Activated CD4-positive, alpha-beta T cell treated with anti-CD3 and anti-CD28 coated beads, Interleukin-2, amount 10 ng/mL, durations not matched to agents 24 days and 14 days (primary cell): Measurements from ENCODE around the gene CGNL1. TPM values are rescaled to one million over a fixed set of nuclear protein-coding genes. Genes with fewer than 3 reads are reported as not detected.

ENCODE experiments used
- DNase-seq: peaks from one replicate; pipeline ENCODE4 v3.0.0; 2022
- H3K27ac Mint-ChIP-seq: one replicate; pipeline ENCODE4 v1.8.0; 2022; ENCODE audit warnings: mild to moderate bottlenecking, mixed read lengths
- H3K27me3 Mint-ChIP-seq: one replicate; pipeline ENCODE4 v1.8.0; 2022; ENCODE audit warnings: mixed read lengths
- H3K36me3 Mint-ChIP-seq: one replicate; pipeline ENCODE4 v1.8.0; 2022; ENCODE audit warnings: low read depth, mild to moderate bottlenecking, mixed read lengths
- H3K4me1 Mint-ChIP-seq: one replicate; pipeline ENCODE4 v1.8.0; 2021; ENCODE audit warnings: mixed read lengths
- H3K4me3 Mint-ChIP-seq: one replicate; pipeline ENCODE4 v1.8.0; 2022; ENCODE audit warnings: mild to moderate bottlenecking, moderate library complexity, mixed read lengths
- H3K9me3 Mint-ChIP-seq: one replicate; pipeline ENCODE4 v1.8.0; 2021; ENCODE audit warnings: mixed read lengths
- intact Hi-C: fragments of 100-400 bp; cut with micrococcal nuclease; formaldehyde crosslinking; loops from one replicate; pipeline ENCODE4 v1.15.1; 2023
- total RNA-seq: library from RNA; stranded (reverse); gene quantifications from 2 replicates; pipeline ENCODE4 v1.2.3, GENCODE V29; 2022

The CGNL1 gene
- total RNA-seq, 1 donor from 2014 or later: not detected

DNA sequence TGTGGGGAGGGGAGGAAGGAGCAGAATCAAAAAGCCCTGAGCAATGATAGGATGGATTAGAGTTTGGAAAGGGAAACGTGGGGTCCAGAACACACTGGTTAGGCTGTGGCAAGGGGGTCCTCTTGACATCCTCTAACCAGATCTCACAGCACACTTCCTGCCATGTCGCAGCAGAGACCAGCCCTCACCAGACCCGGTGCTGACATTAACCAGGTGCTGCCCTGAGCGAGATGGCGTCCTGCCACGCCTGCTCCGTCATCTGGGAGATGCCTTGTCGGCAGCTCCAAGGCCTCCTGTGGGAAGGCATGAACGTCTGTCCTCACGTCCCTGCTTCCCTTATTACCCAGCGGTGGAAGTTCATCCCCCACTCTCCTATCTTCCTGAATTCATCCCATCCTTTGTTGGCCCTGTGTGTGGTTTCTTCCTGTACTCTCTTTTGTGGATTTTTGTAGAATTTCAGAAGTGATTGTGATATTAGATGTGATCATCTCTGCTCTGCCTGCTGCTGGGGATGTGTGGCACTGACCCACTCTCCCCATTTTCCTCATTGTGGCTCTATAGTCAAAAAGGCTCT is 186.0 kb downstream of the CGNL1 start:
- H3K4me1 Mint-ChIP-seq: peaks cover 38% of the 10 kb centered on the region
- intact Hi-C loops: loop anchor here (5.0 to 10.0 kb wide), 2 partner anchors 80 to 503 kb away; partner anchors contain the start of gene ALDH1A2
- H3K27me3 Mint-ChIP-seq: peaks cover 8% of the 10 kb centered on the region
- H3K9me3 Mint-ChIP-seq: no peaks in the 10 kb centered on the region
- peak overlapping the region; percentile 77 for H3K27ac Mint-ChIP-seq
- no peak for DNase-seq
- H3K36me3 Mint-ChIP-seq: no peaks in the 10 kb centered on the region
- H3K4me3 Mint-ChIP-seq: no peak overlapping the region

DNA sequence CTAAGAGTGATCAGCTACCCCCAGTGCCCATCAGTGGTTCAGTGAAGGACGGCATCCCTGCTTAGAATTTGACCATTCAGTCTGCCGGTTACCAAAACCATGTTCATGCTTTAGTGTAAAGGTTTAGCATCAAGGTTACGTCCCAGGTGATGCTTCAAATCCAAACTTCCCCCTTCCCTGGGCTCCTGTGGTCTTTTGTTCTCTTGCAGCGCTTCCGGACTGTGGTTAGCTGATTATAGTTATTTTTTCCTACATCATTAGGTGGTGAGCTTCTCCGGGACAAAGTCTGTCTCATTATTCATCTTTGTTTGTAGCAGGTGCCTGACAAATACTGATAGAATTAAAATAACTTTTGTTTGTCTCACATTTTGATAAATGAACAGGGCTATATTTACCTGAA is 187.1 kb downstream of the CGNL1 start:
- intact Hi-C loops: loop anchor here (5.0 to 10.0 kb wide), 2 partner anchors 79 to 501 kb away; partner anchors contain the start of gene ALDH1A2
- DNase-seq: no peak
- Mint-ChIP-seq H3K27ac (peak overlapping the region; percentile 6), H3K4me3 (no peak overlapping the region), H3K36me3 (no peaks in the 10 kb centered on the region), H3K27me3 (peaks cover 11% of the 10 kb centered on the region), H3K9me3 (no peaks in the 10 kb centered on the region), H3K4me1 (peaks cover 38% of the 10 kb centered on the region)

DNA sequence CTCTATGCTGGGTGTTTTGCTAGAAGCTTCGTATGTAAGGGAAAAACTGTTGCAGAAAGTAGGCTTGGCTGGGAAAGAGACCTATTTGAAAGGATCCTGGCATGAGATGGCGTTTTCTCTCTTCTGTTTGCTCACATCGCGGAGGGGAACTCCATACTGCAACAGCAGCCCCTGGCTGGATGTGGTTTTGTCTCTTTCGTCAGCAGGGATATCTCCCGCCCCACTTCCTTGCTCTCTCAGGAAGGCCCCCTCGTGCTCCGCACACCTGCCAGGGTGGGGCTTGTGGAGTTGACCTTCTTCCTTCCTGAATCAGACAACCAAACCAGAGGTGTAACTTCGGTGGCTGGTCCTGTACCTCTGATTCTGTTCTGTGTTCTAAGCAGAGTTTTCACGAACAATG is 189.0 kb downstream of the CGNL1 start:
- Mint-ChIP-seq H3K9me3 (peaks cover 3% of the 10 kb centered on the region), H3K4me3 (peak overlapping the region; percentile 58), H3K27ac (peak overlapping the region; percentile 52), H3K27me3 (peaks cover 14% of the 10 kb centered on the region), H3K4me1 (peaks cover 35% of the 10 kb centered on the region), H3K36me3 (no peaks in the 10 kb centered on the region)
- DNase-seq: peak; percentile 80
- intact Hi-C loops: loop anchor here (5.0 to 10.0 kb wide), 2 partner anchors 499 to 617 kb away; partner anchors contain the start of gene ALDH1A2

- intact Hi-C loops: loop anchor here (5.0 to 10.0 kb wide), 2 partner anchors 498 to 615 kb away; partner anchors contain the start of gene ALDH1A2
Measured at GRCh38 chr15:57566834-57567233, 190.5 kb downstream of the CGNL1 start.

DNA sequence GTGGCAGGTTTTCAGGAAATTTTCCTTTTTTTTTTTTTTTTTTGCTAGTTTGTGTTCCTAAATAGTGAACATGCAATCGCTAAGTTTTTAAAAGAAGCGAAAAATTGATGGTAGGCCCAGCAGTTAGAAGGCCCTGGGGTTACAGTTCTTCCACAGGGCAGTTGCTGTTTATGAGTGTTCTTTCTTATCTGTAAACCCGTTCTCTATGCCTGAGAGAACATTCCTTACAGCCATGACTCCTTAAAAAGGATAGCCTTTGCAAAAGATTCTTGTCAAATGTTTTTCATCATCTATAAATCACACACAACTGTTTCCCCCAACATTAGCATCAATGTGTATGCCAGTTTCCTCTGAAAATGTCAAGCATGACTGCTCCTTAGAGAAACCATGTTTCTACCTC is 191.6 kb downstream of the CGNL1 start:
- H3K27ac Mint-ChIP-seq: no peak overlapping the region
- H3K4me3 Mint-ChIP-seq: no peak overlapping the region
- DNase-seq: no peak
- H3K27me3 Mint-ChIP-seq: peaks cover 14% of the 10 kb centered on the region
- peaks cover 17% of the 10 kb centered on the region for H3K4me1 Mint-ChIP-seq
- H3K36me3 Mint-ChIP-seq: no peaks in the 10 kb centered on the region
- peaks cover 3% of the 10 kb centered on the region for H3K9me3 Mint-ChIP-seq
- intact Hi-C loops: loop anchor here (5.0 to 10.0 kb wide), 2 partner anchors 497 to 614 kb away; partner anchors contain the start of gene ALDH1A2

More at GRCh38 chr15:57566834-57567233, 190.5 kb downstream of the CGNL1 start:
- Mint-ChIP-seq H3K27ac (no peak overlapping the region), H3K27me3 (peaks cover 14% of the 10 kb centered on the region), H3K4me3 (no peak overlapping the region), H3K9me3 (peaks cover 3% of the 10 kb centered on the region), H3K36me3 (no peaks in the 10 kb centered on the region), H3K4me1 (peaks cover 25% of the 10 kb centered on the region)
- DNase-seq: no peak

- Mint-ChIP-seq H3K27me3 (peaks cover 14% of the 10 kb centered on the region), H3K36me3 (no peaks in the 10 kb centered on the region), H3K27ac (no peak overlapping the region), H3K4me3 (no peak overlapping the region), H3K4me1 (peaks cover 14% of the 10 kb centered on the region), H3K9me3 (peaks cover 3% of the 10 kb centered on the region)
- no peak for DNase-seq
- intact Hi-C loops: loop anchor here (5.0 to 10.0 kb wide), 2 partner anchors 497 to 614 kb away; partner anchors contain the start of gene ALDH1A2
Measured at GRCh38 chr15:57568299-57568698, 192.0 kb downstream of the CGNL1 start.

DNA sequence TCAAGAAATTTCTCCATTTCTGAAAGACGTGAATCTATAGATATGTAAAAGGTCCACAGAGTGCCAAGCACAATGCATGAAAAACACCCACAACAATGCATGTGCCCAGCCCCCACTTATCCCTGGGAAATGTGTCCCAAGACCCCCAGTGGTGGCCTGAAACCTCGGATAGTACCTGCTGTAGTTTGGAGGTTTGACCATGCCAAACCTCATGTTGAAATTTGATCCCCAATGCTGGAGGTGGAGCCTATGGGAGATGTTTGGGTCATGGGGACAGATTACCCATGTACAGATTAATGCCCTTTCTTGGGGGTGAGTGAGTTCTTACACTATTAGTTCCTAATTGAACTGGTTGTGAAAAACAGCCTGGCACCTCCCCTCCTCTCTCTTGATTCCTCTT is 194.0 kb downstream of the CGNL1 start:
- Mint-ChIP-seq H3K4me1 (peaks cover 5% of the 10 kb centered on the region), H3K27me3 (peaks cover 14% of the 10 kb centered on the region), H3K27ac (no peak overlapping the region), H3K9me3 (peaks cover 3% of the 10 kb centered on the region), H3K4me3 (no peak overlapping the region), H3K36me3 (no peaks in the 10 kb centered on the region)
- no peak for DNase-seq
- intact Hi-C loops: no loop called here

- DNase-seq: no peak
Measured at GRCh38 chr15:57570994-57571393, 194.7 kb downstream of the CGNL1 start.

DNA sequence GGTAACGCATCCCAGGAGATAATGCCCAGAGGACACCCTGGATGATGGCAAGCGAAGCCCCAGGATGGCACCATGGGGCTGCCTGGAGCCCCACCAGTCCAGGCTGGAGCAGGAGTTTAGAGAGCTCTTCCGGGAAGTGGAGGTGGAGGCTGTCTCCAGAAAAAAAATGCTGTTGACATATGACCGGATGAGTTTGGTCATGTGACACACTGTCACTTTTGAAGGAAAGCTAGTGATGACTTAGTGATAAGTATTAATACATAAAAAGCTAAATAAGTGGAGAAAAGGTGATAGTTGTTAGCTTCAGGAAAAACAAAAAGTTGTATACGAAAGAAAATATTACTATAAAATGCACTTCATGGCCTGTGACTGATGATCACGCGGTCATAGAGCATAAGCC is 195.4 kb downstream of the CGNL1 start:
- H3K36me3 Mint-ChIP-seq: no peaks in the 10 kb centered on the region
- no peak overlapping the region for H3K4me3 Mint-ChIP-seq
- DNase-seq: no peak
- no peaks in the 10 kb centered on the region for H3K4me1 Mint-ChIP-seq
- H3K9me3 Mint-ChIP-seq: peaks cover 3% of the 10 kb centered on the region
- H3K27ac Mint-ChIP-seq: no peak overlapping the region
- peaks cover 12% of the 10 kb centered on the region for H3K27me3 Mint-ChIP-seq
- intact Hi-C loops: no loop called here

More at GRCh38 chr15:57570994-57571393, 194.7 kb downstream of the CGNL1 start:
- no peak overlapping the region for H3K4me3 Mint-ChIP-seq
- intact Hi-C loops: no loop called here
- H3K27ac Mint-ChIP-seq: no peak overlapping the region
- H3K9me3 Mint-ChIP-seq: peaks cover 3% of the 10 kb centered on the region
- H3K27me3 Mint-ChIP-seq: peaks cover 10% of the 10 kb centered on the region
- H3K4me1 Mint-ChIP-seq: no peaks in the 10 kb centered on the region
- no peaks in the 10 kb centered on the region for H3K36me3 Mint-ChIP-seq

GRCh38 chr15:57572468-57572867 is 196.2 kb downstream of the CGNL1 start:
- intact Hi-C loops: no loop called here
- Mint-ChIP-seq H3K4me1 (no peaks in the 10 kb centered on the region), H3K36me3 (no peaks in the 10 kb centered on the region), H3K27me3 (peaks cover 12% of the 10 kb centered on the region), H3K27ac (no peak overlapping the region), H3K4me3 (no peak overlapping the region), H3K9me3 (peaks cover 3% of the 10 kb centered on the region)
- no peak for DNase-seq

GRCh38 chr15:57573151-57573550 is 196.8 kb downstream of the CGNL1 start:
- H3K9me3 Mint-ChIP-seq: peaks cover 3% of the 10 kb centered on the region
- no peaks in the 10 kb centered on the region for H3K4me1 Mint-ChIP-seq
- intact Hi-C loops: no loop called here
- H3K27me3 Mint-ChIP-seq: peaks cover 13% of the 10 kb centered on the region
- no peak overlapping the region for H3K4me3 Mint-ChIP-seq
- no peak overlapping the region for H3K27ac Mint-ChIP-seq
- no peaks in the 10 kb centered on the region for H3K36me3 Mint-ChIP-seq
- DNase-seq: no peak

DNA sequence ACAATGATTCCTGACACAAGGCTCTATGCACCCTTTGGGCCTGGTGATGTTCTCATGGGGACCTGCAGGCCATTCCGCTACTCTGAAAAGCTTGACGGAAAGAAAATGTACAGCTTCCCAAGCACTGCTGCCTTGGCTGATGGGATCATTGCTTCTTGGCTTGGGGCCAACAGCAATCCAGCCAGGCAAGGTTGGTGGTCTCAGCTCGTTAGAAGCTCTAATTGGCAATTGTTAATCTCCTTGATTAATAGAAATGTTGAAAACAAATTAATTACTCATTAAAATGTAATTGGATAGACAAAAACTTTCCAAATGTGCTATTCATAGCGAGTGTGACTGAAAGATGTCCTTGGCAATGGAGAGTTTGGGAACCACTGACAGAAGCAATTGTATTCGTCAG is 199.1 kb downstream of the CGNL1 start:
- H3K4me1 Mint-ChIP-seq: no peaks in the 10 kb centered on the region
- peaks cover 9% of the 10 kb centered on the region for H3K27me3 Mint-ChIP-seq
- H3K9me3 Mint-ChIP-seq: no peaks in the 10 kb centered on the region
- DNase-seq: no peak
- intact Hi-C loops: no loop called here
- H3K27ac Mint-ChIP-seq: no peak overlapping the region
- no peaks in the 10 kb centered on the region for H3K36me3 Mint-ChIP-seq
- H3K4me3 Mint-ChIP-seq: no peak overlapping the region

DNA sequence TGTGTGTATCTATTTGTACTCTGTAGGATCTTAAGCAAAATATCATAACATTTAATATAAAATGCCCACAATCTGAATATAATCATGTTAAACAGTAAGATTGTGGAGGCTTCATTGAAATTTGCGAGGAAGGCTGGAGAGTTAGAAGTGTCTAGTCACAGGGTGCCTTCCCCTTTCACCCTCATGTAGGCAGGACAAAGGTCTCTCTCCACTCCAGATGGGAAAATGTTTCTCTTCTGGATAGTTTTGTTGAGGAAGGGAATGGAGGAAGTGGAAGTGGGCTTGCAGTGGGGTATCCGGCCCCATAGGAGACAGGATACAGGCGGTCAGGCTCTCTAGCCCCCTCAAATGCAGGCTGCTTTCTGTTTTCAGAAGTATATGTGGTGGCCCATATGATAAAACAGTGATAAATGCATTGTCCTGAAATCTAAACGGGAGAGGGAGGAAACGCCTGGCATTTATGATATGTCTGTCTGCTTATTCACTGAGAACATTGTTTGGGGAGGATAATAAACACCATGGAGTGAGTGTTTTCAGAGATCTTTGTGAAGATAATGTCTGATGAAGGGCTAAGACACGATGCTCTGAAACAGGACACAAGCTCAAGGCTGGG is 202.1 kb downstream of the CGNL1 start:
- intact Hi-C loops: no loop called here
- no peak overlapping the region for H3K27ac Mint-ChIP-seq
- peaks cover 8% of the 10 kb centered on the region for H3K9me3 Mint-ChIP-seq
- H3K4me1 Mint-ChIP-seq: no peaks in the 10 kb centered on the region
- H3K36me3 Mint-ChIP-seq: no peaks in the 10 kb centered on the region
- no peak overlapping the region for H3K4me3 Mint-ChIP-seq
- H3K27me3 Mint-ChIP-seq: peaks cover 13% of the 10 kb centered on the region
- DNase-seq: no peak

DNA sequence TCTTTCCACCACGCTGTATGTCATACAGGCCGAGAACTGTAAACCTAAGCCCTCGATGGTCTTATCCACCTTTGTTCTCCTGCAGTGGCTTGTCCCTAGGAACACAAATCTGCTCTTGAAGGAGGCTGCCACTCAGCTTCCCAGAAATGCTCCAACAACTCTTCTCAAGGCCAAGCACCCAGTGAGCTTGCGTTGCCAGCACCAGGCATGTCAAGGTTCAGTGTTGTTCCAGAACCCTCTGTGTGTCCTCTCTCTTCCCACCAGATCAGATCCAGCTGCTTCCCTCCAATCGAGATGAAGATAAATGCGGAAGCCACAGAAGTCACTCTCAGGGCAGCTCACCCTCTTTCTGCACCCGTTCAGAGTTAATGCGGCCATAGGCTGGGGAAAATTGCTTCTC is 204.1 kb downstream of the CGNL1 start:
- H3K36me3 Mint-ChIP-seq: no peaks in the 10 kb centered on the region
- H3K9me3 Mint-ChIP-seq: peaks cover 14% of the 10 kb centered on the region
- intact Hi-C loops: no loop called here
- no peak overlapping the region for H3K27ac Mint-ChIP-seq
- H3K27me3 Mint-ChIP-seq: peaks cover 14% of the 10 kb centered on the region
- H3K4me3 Mint-ChIP-seq: no peak overlapping the region
- no peak for DNase-seq
- no peaks in the 10 kb centered on the region for H3K4me1 Mint-ChIP-seq
